Panc1 (cell line): ENCODE data around the gene ZBTB9.

ENCODE experiments used
- POLR2AphosphoS5 ChIP-seq: IDR thresholded peaks from 2 replicates; pipeline ENCODE4 v1.6.1; 2012; ENCODE audit warnings: mild to moderate bottlenecking, low read depth, low read length, moderate library complexity
- SIN3A ChIP-seq: IDR thresholded peaks from 2 replicates; pipeline ENCODE4 v1.6.1; 2012; ENCODE audit warnings: low read depth, mild to moderate bottlenecking, low read length, moderate library complexity, borderline replicate concordance; ENCODE audit not compliant: insufficient read depth
- TF ChIP-seq, protein P1 (sequence below): fragments of 450-650 bp; IDR thresholded peaks from 2 replicates; pipeline ENCODE4 v1.5.1; 2017; ENCODE audit warnings: mild to moderate bottlenecking
- TF ChIP-seq, protein P2 (sequence below), 2 experiments: IDR thresholded peaks; 2 replicates each; pipeline ENCODE4 v1.6.1; 2011 to 2012; ENCODE audit warnings: low read depth in 2 of 2, control low read depth in 1 of 2, low read length in 1 of 2, mild to moderate bottlenecking in 1 of 2, moderate library complexity in 1 of 2; ENCODE audit not compliant: insufficient read depth in 1 of 2

DNA sequence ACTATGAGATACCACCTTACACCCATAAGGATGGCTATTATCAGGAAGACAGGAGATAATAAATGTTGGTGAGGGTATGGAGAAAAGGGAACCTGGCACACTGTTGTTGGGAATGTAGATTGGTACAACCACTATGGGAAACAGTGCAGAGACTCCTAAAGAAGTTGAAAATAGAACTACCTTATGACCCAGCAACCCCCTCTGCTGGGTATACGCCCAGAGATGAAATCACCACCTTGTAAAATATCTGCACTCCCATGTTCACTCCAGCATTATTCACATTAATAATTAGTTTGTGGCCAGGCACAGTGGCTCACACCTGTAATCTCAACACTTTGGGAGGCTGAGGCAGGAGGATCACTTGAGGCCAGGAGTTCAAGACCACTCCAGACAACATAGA lies 26.8 kb downstream of the ZBTB9 start:
- TF ChIP-seq, protein P1, sequence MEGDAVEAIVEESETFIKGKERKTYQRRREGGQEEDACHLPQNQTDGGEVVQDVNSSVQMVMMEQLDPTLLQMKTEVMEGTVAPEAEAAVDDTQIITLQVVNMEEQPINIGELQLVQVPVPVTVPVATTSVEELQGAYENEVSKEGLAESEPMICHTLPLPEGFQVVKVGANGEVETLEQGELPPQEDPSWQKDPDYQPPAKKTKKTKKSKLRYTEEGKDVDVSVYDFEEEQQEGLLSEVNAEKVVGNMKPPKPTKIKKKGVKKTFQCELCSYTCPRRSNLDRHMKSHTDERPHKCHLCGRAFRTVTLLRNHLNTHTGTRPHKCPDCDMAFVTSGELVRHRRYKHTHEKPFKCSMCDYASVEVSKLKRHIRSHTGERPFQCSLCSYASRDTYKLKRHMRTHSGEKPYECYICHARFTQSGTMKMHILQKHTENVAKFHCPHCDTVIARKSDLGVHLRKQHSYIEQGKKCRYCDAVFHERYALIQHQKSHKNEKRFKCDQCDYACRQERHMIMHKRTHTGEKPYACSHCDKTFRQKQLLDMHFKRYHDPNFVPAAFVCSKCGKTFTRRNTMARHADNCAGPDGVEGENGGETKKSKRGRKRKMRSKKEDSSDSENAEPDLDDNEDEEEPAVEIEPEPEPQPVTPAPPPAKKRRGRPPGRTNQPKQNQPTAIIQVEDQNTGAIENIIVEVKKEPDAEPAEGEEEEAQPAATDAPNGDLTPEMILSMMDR, result no peak
- no peak for TF ChIP-seq POLR2AphosphoS5
- TF ChIP-seq SIN3A, result no peak
- TF ChIP-seq, protein P2, sequence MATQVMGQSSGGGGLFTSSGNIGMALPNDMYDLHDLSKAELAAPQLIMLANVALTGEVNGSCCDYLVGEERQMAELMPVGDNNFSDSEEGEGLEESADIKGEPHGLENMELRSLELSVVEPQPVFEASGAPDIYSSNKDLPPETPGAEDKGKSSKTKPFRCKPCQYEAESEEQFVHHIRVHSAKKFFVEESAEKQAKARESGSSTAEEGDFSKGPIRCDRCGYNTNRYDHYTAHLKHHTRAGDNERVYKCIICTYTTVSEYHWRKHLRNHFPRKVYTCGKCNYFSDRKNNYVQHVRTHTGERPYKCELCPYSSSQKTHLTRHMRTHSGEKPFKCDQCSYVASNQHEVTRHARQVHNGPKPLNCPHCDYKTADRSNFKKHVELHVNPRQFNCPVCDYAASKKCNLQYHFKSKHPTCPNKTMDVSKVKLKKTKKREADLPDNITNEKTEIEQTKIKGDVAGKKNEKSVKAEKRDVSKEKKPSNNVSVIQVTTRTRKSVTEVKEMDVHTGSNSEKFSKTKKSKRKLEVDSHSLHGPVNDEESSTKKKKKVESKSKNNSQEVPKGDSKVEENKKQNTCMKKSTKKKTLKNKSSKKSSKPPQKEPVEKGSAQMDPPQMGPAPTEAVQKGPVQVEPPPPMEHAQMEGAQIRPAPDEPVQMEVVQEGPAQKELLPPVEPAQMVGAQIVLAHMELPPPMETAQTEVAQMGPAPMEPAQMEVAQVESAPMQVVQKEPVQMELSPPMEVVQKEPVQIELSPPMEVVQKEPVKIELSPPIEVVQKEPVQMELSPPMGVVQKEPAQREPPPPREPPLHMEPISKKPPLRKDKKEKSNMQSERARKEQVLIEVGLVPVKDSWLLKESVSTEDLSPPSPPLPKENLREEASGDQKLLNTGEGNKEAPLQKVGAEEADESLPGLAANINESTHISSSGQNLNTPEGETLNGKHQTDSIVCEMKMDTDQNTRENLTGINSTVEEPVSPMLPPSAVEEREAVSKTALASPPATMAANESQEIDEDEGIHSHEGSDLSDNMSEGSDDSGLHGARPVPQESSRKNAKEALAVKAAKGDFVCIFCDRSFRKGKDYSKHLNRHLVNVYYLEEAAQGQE (IDR thresholded peaks at IDR 0.05; ENCODE audit: insufficient read depth in 1 of 2, low read depth in 2 of 2, low read length in 1 of 2), result no peak
